SK-N-SH treated with all-trans-retinoic acid at 6 μM for 48 hours (cell line): ENCODE measurements around the gene THAP3.

ENCODE experiments used
- BACH2 ChIP-seq: fragments of 250-450 bp; sonication (Bioruptor Pico); IDR thresholded peaks from 2 replicates; pipeline ENCODE4 v1.9.0; 2021; ENCODE audit warnings: mild to moderate bottlenecking, borderline replicate concordance
- CSDC2 ChIP-seq: fragments of 250-450 bp; sonication (Bioruptor Pico); IDR thresholded peaks from 2 replicates; pipeline ENCODE4 v1.5.0; 2020; ENCODE audit warnings: mild to moderate bottlenecking, moderate library complexity
- ESRRG ChIP-seq: fragments of 250-450 bp; sonication (Bioruptor Pico); IDR thresholded peaks from 2 replicates; pipeline ENCODE4 v1.6.1; 2021; ENCODE audit warnings: mild to moderate bottlenecking
- GLIS3 ChIP-seq: fragments of 250-450 bp; sonication (Bioruptor Pico); IDR thresholded peaks from 2 replicates; pipeline ENCODE4 v1.5.0; 2020; ENCODE audit warnings: mild to moderate bottlenecking, moderate library complexity
- SNAI2 ChIP-seq: fragments of 250-450 bp; sonication (Bioruptor Pico); IDR thresholded peaks from 2 replicates; pipeline ENCODE4 v1.5.0; 2020; ENCODE audit warnings: mild to moderate bottlenecking, moderate library complexity
- ZC3H10 ChIP-seq: fragments of 250-450 bp; sonication (Bioruptor Pico); IDR thresholded peaks from 2 replicates; pipeline ENCODE4 v1.5.1; 2021; ENCODE audit warnings: mild to moderate bottlenecking, moderate library complexity
- ZFP3 ChIP-seq: fragments of 250-450 bp; sonication (Bioruptor Pico); IDR thresholded peaks from 2 replicates; pipeline ENCODE4 v1.5.0; 2020; ENCODE audit warnings: mild to moderate bottlenecking, moderate library complexity
- TF ChIP-seq, protein P1 (sequence below): fragments of 250-450 bp; sonication (Bioruptor Pico); IDR thresholded peaks from 2 replicates; pipeline ENCODE4 v1.8.0; 2020; ENCODE audit warnings: mild to moderate bottlenecking, moderate library complexity, borderline replicate concordance

DNA sequence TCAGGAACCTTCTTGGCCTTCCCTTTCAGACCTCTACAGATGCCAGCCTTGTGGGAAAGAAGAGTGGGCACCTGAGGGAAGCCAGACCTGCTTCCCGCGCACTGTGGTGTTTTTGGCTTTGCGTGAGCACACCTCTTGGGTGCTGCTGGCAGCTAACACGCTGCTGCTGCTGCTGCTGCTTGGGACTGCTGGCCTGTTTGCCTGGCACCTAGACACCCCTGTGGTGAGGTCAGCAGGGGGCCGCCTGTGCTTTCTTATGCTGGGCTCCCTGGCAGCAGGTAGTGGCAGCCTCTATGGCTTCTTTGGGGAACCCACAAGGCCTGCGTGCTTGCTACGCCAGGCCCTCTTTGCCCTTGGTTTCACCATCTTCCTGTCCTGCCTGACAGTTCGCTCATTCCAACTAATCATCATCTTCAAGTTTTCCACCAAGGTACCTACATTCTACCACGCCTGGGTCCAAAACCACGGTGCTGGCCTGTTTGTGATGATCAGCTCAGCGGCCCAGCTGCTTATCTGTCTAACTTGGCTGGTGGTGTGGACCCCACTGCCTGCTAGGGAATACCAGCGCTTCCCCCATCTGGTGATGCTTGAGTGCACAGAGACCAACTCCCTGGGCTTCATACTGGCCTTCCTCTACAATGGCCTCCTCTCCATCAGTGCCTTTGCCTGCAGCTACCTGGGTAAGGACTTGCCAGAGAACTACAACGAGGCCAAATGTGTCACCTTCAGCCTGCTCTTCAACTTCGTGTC lies 45.9 kb upstream of the THAP3 start:
- no peak for TF ChIP-seq GLIS3 (CRISPR knock-in tag)
- no peak for TF ChIP-seq SNAI2 (CRISPR knock-in tag)
- TF ChIP-seq ESRRG (CRISPR knock-in tag), result no peak
- TF ChIP-seq ZFP3, result no peak
- no peak for TF ChIP-seq ZC3H10 (CRISPR knock-in tag)
- TF ChIP-seq BACH2 (CRISPR knock-in tag), result no peak
- TF ChIP-seq, protein P1, sequence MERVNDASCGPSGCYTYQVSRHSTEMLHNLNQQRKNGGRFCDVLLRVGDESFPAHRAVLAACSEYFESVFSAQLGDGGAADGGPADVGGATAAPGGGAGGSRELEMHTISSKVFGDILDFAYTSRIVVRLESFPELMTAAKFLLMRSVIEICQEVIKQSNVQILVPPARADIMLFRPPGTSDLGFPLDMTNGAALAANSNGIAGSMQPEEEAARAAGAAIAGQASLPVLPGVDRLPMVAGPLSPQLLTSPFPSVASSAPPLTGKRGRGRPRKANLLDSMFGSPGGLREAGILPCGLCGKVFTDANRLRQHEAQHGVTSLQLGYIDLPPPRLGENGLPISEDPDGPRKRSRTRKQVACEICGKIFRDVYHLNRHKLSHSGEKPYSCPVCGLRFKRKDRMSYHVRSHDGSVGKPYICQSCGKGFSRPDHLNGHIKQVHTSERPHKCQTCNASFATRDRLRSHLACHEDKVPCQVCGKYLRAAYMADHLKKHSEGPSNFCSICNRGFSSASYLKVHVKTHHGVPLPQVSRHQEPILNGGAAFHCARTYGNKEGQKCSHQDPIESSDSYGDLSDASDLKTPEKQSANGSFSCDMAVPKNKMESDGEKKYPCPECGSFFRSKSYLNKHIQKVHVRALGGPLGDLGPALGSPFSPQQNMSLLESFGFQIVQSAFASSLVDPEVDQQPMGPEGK (CRISPR knock-in tag), result no peak
- TF ChIP-seq CSDC2, result no peak
